ENCODE results near the gene ABCG5.

The ABCG5 gene

GRCh38 chr2:43852196-43852730 lies 13.6 kb upstream of the ABCG5 start:
- ATAC-seq: no peak
- no peaks in the 10 kb centered on the region for H3K4me1 Mint-ChIP-seq
- H3K9me3 Mint-ChIP-seq: no peaks in the 10 kb centered on the region
- H3K27ac Mint-ChIP-seq: no peak overlapping the region
- H3K4me3 Mint-ChIP-seq: no peak overlapping the region
- H3K36me3 Mint-ChIP-seq: no peaks in the 10 kb centered on the region
- H3K27me3 Mint-ChIP-seq: peaks cover 66% of the 10 kb centered on the region

- Mint-ChIP-seq H3K36me3 (no peaks in the 10 kb centered on the region), H3K4me1 (no peaks in the 10 kb centered on the region), H3K4me3 (no peak overlapping the region), H3K27me3 (peaks cover 56% of the 10 kb centered on the region), H3K9me3 (no peaks in the 10 kb centered on the region), H3K27ac (no peak overlapping the region)
- no peak for ATAC-seq
These were observed 12.7 kb upstream of the ABCG5 start for GRCh38 chr2:43851011-43851980.

- no peak overlapping the region for H3K4me3 Mint-ChIP-seq
- H3K36me3 Mint-ChIP-seq: no peaks in the 10 kb centered on the region
- H3K4me1 Mint-ChIP-seq: no peaks in the 10 kb centered on the region
- H3K9me3 Mint-ChIP-seq: no peaks in the 10 kb centered on the region
- no peak overlapping the region for H3K27ac Mint-ChIP-seq
- ATAC-seq: no peak
- peaks cover 26% of the 10 kb centered on the region for H3K27me3 Mint-ChIP-seq
These were observed 9.6 kb upstream of the ABCG5 start for GRCh38 chr2:43848214-43848613.

GRCh38 chr2:43846140-43846793 lies 7.6 kb upstream of the ABCG5 start:
- Mint-ChIP-seq H3K36me3 (no peaks in the 10 kb centered on the region), H3K27ac (no peak overlapping the region), H3K4me1 (no peaks in the 10 kb centered on the region), H3K4me3 (no peak overlapping the region), H3K9me3 (no peaks in the 10 kb centered on the region), H3K27me3 (peaks cover 7% of the 10 kb centered on the region)
- no peak for ATAC-seq

DNA sequence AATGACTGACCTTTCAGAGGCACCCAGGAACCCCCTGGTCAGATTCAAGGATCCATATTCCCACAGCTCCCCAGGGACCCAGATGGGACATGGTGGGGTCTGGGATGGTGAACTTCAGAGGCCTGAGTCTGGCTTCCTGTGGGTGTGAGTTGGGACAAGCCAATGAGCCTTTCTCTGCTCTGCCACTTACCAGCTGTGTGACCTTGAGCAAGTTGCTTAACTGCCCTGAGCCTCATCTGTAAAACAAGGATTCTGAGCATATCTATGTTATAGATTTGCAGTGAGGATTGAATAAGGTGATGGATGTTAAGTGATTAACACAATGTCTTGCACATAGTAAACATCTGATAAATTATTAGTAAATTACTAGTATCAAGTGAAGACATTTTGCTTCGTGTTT lies 6.5 kb upstream of the ABCG5 start:
- Mint-ChIP-seq H3K27ac (no peak overlapping the region), H3K4me1 (no peaks in the 10 kb centered on the region)

DNA sequence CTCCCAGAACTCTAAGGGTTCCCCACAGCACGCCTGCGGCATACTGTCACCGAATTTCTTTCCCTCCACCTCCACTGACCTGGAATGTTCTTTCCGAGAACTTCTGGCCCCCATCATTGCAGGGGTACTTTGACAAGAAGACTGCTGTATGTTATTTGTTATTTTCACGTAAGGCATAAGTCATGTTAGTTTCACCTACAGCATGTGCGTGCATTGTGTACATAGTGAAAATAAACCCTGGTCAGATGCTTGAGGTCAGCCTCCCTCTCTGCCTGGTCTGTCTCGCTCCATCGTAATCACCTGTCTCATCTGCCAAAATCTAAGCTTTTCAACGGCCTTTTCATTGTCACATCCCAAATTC lies 4.2 kb upstream of the ABCG5 start:
- Mint-ChIP-seq H3K4me3 (no peak overlapping the region), H3K27me3 (peaks cover 9% of the 10 kb centered on the region), H3K9me3 (no peaks in the 10 kb centered on the region), H3K4me1 (no peaks in the 10 kb centered on the region), H3K27ac (no peak overlapping the region), H3K36me3 (no peaks in the 10 kb centered on the region)
- no peak for ATAC-seq

More for the DNA sequence above, 6.5 kb upstream of the ABCG5 start:
- no peaks in the 10 kb centered on the region for H3K9me3 Mint-ChIP-seq
- no peaks in the 10 kb centered on the region for H3K27me3 Mint-ChIP-seq
- H3K4me3 Mint-ChIP-seq: no peak overlapping the region
- no peak for ATAC-seq
- no peaks in the 10 kb centered on the region for H3K36me3 Mint-ChIP-seq

GRCh38 chr2:43841949-43842865 lies 3.6 kb upstream of the ABCG5 start:
- no peak overlapping the region for H3K27ac Mint-ChIP-seq
- no peak for ATAC-seq
- H3K36me3 Mint-ChIP-seq: no peaks in the 10 kb centered on the region
- no peaks in the 10 kb centered on the region for H3K4me1 Mint-ChIP-seq
- H3K4me3 Mint-ChIP-seq: no peak overlapping the region
- H3K9me3 Mint-ChIP-seq: no peaks in the 10 kb centered on the region
- H3K27me3 Mint-ChIP-seq: peaks cover 13% of the 10 kb centered on the region

DNA sequence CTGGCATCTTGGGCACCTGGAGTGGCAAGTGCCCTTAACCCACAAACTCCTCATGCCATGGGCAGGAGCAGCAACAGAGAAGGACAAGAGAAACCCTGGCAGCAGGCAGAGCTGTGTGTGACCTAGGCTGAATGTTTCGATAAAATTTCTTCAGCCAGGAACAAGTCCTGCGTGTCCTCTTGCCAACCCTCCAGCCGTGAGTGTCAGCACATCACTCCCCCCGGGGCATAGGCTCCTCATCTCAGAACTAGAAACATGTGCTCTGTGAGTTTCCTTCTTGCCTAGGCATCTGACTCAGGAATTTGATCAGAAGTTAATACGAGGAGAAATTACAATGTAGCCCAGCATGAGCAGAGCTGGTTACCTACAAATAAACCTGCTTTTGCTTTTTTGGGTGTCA lies 2.3 kb upstream of the ABCG5 start:
- H3K36me3 Mint-ChIP-seq: no peaks in the 10 kb centered on the region
- no peak overlapping the region for H3K4me3 Mint-ChIP-seq
- ATAC-seq: no peak
- peaks cover 13% of the 10 kb centered on the region for H3K27me3 Mint-ChIP-seq
- no peak overlapping the region for H3K27ac Mint-ChIP-seq
- no peaks in the 10 kb centered on the region for H3K4me1 Mint-ChIP-seq
- no peaks in the 10 kb centered on the region for H3K9me3 Mint-ChIP-seq

DNA sequence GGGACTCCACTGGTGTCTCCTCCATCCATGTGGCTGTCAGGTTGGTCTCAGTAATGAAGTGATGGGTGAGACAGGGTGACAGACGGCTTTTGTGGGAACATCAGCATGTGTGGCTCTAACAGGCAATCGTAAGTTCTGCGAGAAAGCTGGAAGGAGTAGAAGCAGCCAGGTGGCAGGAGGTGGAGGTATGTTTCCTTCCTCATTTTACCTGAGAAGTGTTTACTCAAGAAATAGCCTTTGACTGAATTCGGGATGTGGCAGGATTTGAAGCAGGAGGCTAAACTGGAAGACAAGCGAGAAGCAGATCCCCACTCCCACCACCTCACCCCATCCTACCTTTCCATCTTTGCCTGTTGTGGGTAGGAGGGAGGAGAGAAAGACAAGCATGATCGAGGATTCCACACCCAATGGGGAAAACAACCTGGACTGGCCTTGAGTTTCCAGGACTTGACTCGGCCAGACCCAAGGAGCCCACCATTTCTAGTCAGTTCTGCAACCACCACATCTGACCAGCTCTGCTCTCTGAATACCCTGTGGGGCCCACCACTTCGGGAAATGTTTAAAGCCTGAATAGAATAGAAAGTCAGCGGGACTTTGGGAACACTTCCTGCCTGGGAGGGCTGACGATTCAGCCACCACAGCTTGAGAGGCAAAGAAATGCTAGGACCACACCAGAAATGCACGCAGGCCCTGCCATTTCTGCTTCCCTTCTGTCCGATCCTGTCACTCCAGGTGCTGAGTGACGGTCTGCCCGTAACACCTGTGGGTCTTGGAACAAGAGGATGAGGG lies 1.3 kb upstream of the ABCG5 start:
- no peak for ATAC-seq
- H3K4me3 Mint-ChIP-seq: no peak overlapping the region
- H3K27me3 Mint-ChIP-seq: peaks cover 13% of the 10 kb centered on the region
- no peak overlapping the region for H3K27ac Mint-ChIP-seq
- no peaks in the 10 kb centered on the region for H3K36me3 Mint-ChIP-seq
- no peaks in the 10 kb centered on the region for H3K4me1 Mint-ChIP-seq
- no peaks in the 10 kb centered on the region for H3K9me3 Mint-ChIP-seq

DNA sequence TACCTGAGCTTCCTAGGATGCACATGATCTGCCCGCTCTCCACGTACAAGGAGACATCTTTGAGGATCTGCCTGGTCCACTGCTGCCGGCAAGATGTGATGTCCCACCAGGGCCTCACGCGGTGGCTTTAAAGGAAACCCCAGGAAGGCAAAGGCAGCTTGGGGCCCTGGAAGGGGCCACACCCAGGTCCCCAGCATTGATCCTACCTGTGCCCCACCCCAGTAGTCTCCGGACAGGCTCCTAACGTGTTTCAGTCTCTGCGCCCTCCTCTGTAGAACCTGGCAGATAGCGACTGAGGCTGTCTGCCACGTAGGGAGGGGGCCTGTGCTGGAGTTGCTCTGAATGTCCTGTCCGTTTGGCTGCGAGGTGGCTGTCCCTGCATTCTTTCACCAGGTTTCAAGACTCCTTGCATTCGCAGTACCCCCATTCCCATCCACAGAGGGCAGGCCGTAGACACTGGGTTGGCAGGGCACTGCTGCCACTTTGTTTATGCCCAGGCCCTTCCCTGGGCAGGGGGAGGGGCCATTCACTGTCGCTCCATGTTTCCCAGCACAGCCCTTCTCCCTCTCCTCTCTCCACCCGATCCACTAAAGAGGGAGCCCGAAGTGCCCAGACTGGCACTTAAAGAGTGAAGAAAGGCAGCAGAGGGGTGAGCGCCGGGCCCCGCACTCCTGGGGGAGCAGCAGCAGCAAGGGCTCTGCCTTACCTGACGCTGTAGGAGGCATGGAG lies 644 bp downstream of the ABCG5 start:
- Mint-ChIP-seq H3K27me3 (peaks cover 13% of the 10 kb centered on the region), H3K36me3 (no peaks in the 10 kb centered on the region), H3K9me3 (no peaks in the 10 kb centered on the region), H3K4me3 (no peak overlapping the region), H3K27ac (no peak overlapping the region), H3K4me1 (no peaks in the 10 kb centered on the region)
- ATAC-seq: no peak

GRCh38 chr2:43837033-43837432 lies 1.6 kb downstream of the ABCG5 start:
- H3K4me1 Mint-ChIP-seq: no peaks in the 10 kb centered on the region
- peaks cover 13% of the 10 kb centered on the region for H3K27me3 Mint-ChIP-seq
- no peak for ATAC-seq
- H3K4me3 Mint-ChIP-seq: no peak overlapping the region
- H3K27ac Mint-ChIP-seq: no peak overlapping the region
- no peaks in the 10 kb centered on the region for H3K36me3 Mint-ChIP-seq
- no peaks in the 10 kb centered on the region for H3K9me3 Mint-ChIP-seq

GRCh38 chr2:43832457-43832856 lies 6.2 kb downstream of the ABCG5 start:
- Mint-ChIP-seq H3K27me3 (peaks cover 28% of the 10 kb centered on the region), H3K4me1 (peaks cover 7% of the 10 kb centered on the region), H3K9me3 (no peaks in the 10 kb centered on the region), H3K4me3 (no peak overlapping the region), H3K36me3 (no peaks in the 10 kb centered on the region), H3K27ac (no peak overlapping the region)
- ATAC-seq: no peak

DNA sequence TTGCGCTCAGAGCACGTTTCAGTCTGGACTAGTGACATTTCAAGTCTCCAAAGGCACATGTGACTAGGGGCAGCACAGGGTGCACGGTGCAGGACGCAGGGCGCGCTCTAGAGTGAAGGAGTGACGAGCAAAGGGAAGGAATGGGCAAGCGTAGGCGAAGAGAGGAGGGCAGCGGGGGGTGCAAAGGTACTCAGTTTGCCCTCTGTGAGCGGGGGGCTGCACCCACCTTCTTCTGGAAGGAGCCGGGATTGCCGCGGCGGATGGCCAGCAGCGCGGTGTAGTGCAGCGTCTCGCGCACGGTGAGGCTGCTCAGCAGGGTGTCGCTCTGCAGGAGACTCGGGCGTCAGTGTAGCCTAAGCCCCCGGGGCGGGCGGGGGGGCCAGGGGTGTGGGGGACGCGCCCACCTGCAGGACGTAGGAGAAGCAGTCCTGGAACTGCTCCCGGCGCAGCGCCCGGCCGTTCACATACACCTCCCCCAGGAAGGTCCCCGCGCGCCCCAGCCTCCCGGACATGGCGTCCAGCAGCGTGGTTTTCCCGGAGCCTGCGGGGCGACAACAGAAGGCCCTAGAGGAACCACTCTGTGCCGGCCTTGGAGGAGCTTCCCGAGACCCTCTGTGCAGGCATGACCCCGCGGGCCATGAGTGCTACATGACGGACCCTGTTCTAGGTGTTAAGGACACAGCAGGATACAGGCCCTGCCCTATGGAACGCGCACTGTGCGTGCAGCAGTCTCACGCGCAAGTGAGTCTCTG lies 6.9 kb downstream of the ABCG5 start:
- no peaks in the 10 kb centered on the region for H3K36me3 Mint-ChIP-seq
- H3K4me3 Mint-ChIP-seq: no peak overlapping the region
- H3K27me3 Mint-ChIP-seq: peaks cover 28% of the 10 kb centered on the region
- H3K4me1 Mint-ChIP-seq: peaks cover 7% of the 10 kb centered on the region
- no peaks in the 10 kb centered on the region for H3K9me3 Mint-ChIP-seq
- ATAC-seq: peak; percentile 35
- no peak overlapping the region for H3K27ac Mint-ChIP-seq
